WTC11 (cell line): ENCODE data around the gene ROBO1. TPM values are rescaled to one million over a fixed set of nuclear protein-coding genes. Genes with fewer than 3 reads are reported as not detected.

Source experiments
- ATAC-seq: fragments of 200-7000 bp; cut with Tn5 transposase; 2 replicates; pipeline ENCODE4 v1.10.0; 2021; ENCODE audit warnings: mild to moderate bottlenecking, moderate library complexity
- CTCF ChIA-PET: fragments of 300-600 bp; sonication (Branson Sonifier 250); formaldehyde crosslinking; loops from one replicate; lab custom pipeline; 2021; ENCODE audit warnings: antibody characterized with exemption; lab: Charles Lee
- POLR2A ChIA-PET: fragments of 350-600 bp; sonication (Branson Sonifier 250); formaldehyde crosslinking; loops from one replicate; lab custom pipeline; 2021; ENCODE audit warnings: antibody characterized with exemption; lab: Charles Lee
- DNase-seq: peaks from one replicate; pipeline ENCODE4 v3.0.0; 2021; ENCODE audit warnings: low spot score
- H3K27ac Mint-ChIP-seq: 2 replicates; pipeline ENCODE4 v1.8.0; 2021; ENCODE audit warnings: mixed read lengths
- H3K27me3 Mint-ChIP-seq: 2 replicates; pipeline ENCODE4 v1.8.0; 2021; ENCODE audit warnings: low read depth, mild to moderate bottlenecking, moderate library complexity, mixed read lengths
- H3K36me3 Mint-ChIP-seq: 2 replicates; pipeline ENCODE4 v1.8.0; 2021; ENCODE audit warnings: mixed read lengths
- H3K4me1 Mint-ChIP-seq: 2 replicates; pipeline ENCODE4 v1.8.0; 2022; ENCODE audit warnings: mixed read lengths
- H3K4me3 Mint-ChIP-seq: 2 replicates; pipeline ENCODE4 v1.8.0; 2021; ENCODE audit warnings: mild to moderate bottlenecking, moderate library complexity, mixed read lengths
- H3K9me3 Mint-ChIP-seq: 2 replicates; pipeline ENCODE4 v1.8.0; 2021; ENCODE audit warnings: mixed read lengths
- AFF4 ChIP-seq: sonication (generic); formaldehyde crosslinking; IDR thresholded peaks from 2 replicates; pipeline ENCODE4 v1.8.1; 2023; ENCODE audit warnings: mild to moderate bottlenecking, missing genetic modification reagents, borderline replicate concordance
- ARID4B ChIP-seq: sonication (generic); formaldehyde crosslinking; IDR thresholded peaks from 2 replicates; pipeline ENCODE4 v1.8.0; 2023; ENCODE audit warnings: missing genetic modification reagents, mild to moderate bottlenecking, borderline replicate concordance
- FOXP1 ChIP-seq: sonication (generic); formaldehyde crosslinking; IDR thresholded peaks from 2 replicates; pipeline ENCODE4 v1.8.0; 2022; ENCODE audit warnings: missing genetic modification reagents, mild to moderate bottlenecking, moderate library complexity, borderline replicate concordance
- GABPB1 ChIP-seq: sonication (generic); formaldehyde crosslinking; IDR thresholded peaks from 2 replicates; pipeline ENCODE4 v1.8.1; 2023; ENCODE audit warnings: mild to moderate bottlenecking, missing genetic modification reagents
- IRF2 ChIP-seq: sonication (generic); formaldehyde crosslinking; IDR thresholded peaks from 2 replicates; pipeline ENCODE4 v1.8.0; 2022; ENCODE audit warnings: low read depth, missing genetic modification reagents, borderline replicate concordance
- MLX ChIP-seq: sonication (generic); formaldehyde crosslinking; IDR thresholded peaks from 2 replicates; pipeline ENCODE4 v1.8.1; 2023; ENCODE audit warnings: mild to moderate bottlenecking, missing genetic modification reagents, moderate library complexity
- MYBL2 ChIP-seq: sonication (generic); formaldehyde crosslinking; IDR thresholded peaks from 2 replicates; pipeline ENCODE4 v1.8.1; 2023; ENCODE audit warnings: mild to moderate bottlenecking, moderate library complexity, missing genetic modification reagents
- NFYB ChIP-seq: sonication (generic); formaldehyde crosslinking; conservative IDR thresholded peaks from 2 replicates; pipeline ENCODE4 v1.8.0; 2022; ENCODE audit warnings: low read depth, missing genetic modification reagents
- NR2C2 ChIP-seq: sonication (generic); formaldehyde crosslinking; IDR thresholded peaks from 2 replicates; pipeline ENCODE4 v1.8.0; 2022; ENCODE audit warnings: mild to moderate bottlenecking, missing genetic modification reagents
- OVOL2 ChIP-seq: fragments of 250-450 bp; sonication (Bioruptor Pico); IDR thresholded peaks from 2 replicates; pipeline ENCODE4 v1.9.0; 2021; ENCODE audit warnings: mild to moderate bottlenecking, borderline replicate concordance
- SOX15 ChIP-seq: fragments of 250-450 bp; sonication (Bioruptor Pico); IDR thresholded peaks from 2 replicates; pipeline ENCODE4 v1.9.0; 2021; ENCODE audit warnings: mild to moderate bottlenecking
- SP1 ChIP-seq: sonication (generic); formaldehyde crosslinking; conservative IDR thresholded peaks from 2 replicates; pipeline ENCODE4 v1.8.1; 2022; ENCODE audit warnings: missing genetic modification reagents
- STAT6 ChIP-seq: sonication (generic); formaldehyde crosslinking; conservative IDR thresholded peaks from 2 replicates; pipeline ENCODE4 v1.8.1; 2023; ENCODE audit warnings: mild to moderate bottlenecking, low read depth, missing genetic modification reagents, moderate library complexity
- TCF7 ChIP-seq: sonication (generic); formaldehyde crosslinking; IDR thresholded peaks from 2 replicates; pipeline ENCODE4 v1.8.0; 2022; ENCODE audit warnings: mild to moderate bottlenecking, low read depth, missing genetic modification reagents, moderate library complexity
- TEAD1 ChIP-seq: sonication (generic); formaldehyde crosslinking; IDR thresholded peaks from 2 replicates; pipeline ENCODE4 v1.8.0; 2022; ENCODE audit warnings: mild to moderate bottlenecking, missing genetic modification reagents
- ZNF232 ChIP-seq: sonication (generic); formaldehyde crosslinking; IDR thresholded peaks from 2 replicates; pipeline ENCODE4 v1.8.0; 2022; ENCODE audit warnings: mild to moderate bottlenecking, missing genetic modification reagents
- ZNF396 ChIP-seq: fragments of 250-450 bp; sonication (Bioruptor Pico); IDR thresholded peaks from 2 replicates; pipeline ENCODE4 v1.8.0; 2021; ENCODE audit warnings: mild to moderate bottlenecking, moderate library complexity, borderline replicate concordance
- ZNF425 ChIP-seq: fragments of 250-450 bp; sonication (Bioruptor Pico); conservative IDR thresholded peaks from 2 replicates; pipeline ENCODE4 v1.9.0; 2021; ENCODE audit warnings: mild to moderate bottlenecking
- ZSCAN18 ChIP-seq: fragments of 250-450 bp; sonication (Bioruptor Pico); IDR thresholded peaks from 2 replicates; pipeline ENCODE4 v2.1.2; 2022; ENCODE audit warnings: mild to moderate bottlenecking, moderate library complexity
- total RNA-seq: library from RNA; stranded (reverse); gene quantifications from 3 replicates; pipeline ENCODE4 v1.2.3, GENCODE V29; 2021

ROBO1 gene
- total RNA-seq, 1 experiment from 2014 or later, result 90.9 TPM

- CTCF ChIA-PET, result no interaction called here
- no peaks in the 10 kb centered on the region for H3K27me3 Mint-ChIP-seq
- ATAC-seq, result no peak
- DNase-seq, result no peak
- no peak overlapping the region for H3K27ac Mint-ChIP-seq
- POLR2A ChIA-PET, result no interaction called here
- TF ChIP-seq NFYB (no peak), GABPB1 (CRISPR knock-in tag) (no peak), TCF7 (no peak), NR2C2 (CRISPR knock-in tag) (no peak), ZSCAN18 (CRISPR knock-in tag) (no peak), STAT6 (no peak), ZNF425 (no peak), ZNF396 (no peak), ARID4B (CRISPR knock-in tag) (no peak), MYBL2 (CRISPR knock-in tag) (no peak), MLX (no peak), IRF2 (no peak), SP1 (CRISPR knock-in tag) (no peak), TEAD1 (no peak), AFF4 (CRISPR knock-in tag) (no peak), SOX15 (CRISPR knock-in tag) (no peak), FOXP1 (CRISPR knock-in tag) (no peak), OVOL2 (CRISPR knock-in tag) (no peak), ZNF232 (no peak)
- H3K4me3 Mint-ChIP-seq, result no peak overlapping the region
- H3K4me1 Mint-ChIP-seq, result peaks cover 6% of the 10 kb centered on the region
- H3K36me3 Mint-ChIP-seq, result peaks cover 12% of the 10 kb centered on the region
- peaks cover 22% of the 10 kb centered on the region for H3K9me3 Mint-ChIP-seq
These were observed 804.0 kb downstream of the ROBO1 start for GRCh38 chr3:78963771-78964170.
